HS-5 (cell line): ENCODE measurements around the gene CDK15.
"Not testable (repeated sequence)": the region's sequence is repeated elsewhere in the genome, so short reads cannot be mapped to it uniquely, and the experiment has no call there.

Source experiments
- DNase-seq: peaks from one replicate; pipeline ENCODE4 v3.0.0-alpha.2; 2012; ENCODE audit warnings: low read depth

CDK15 gene

GRCh38 chr2:201806442-201807170 lies at the start of gene CDK15:
Gene CDK15, plus strand, starts transcription at chr2:201806537. Its CDS starts 128 bp downstream, at chr2:201806665.
- no peak for DNase-seq

- no peak for DNase-seq
These were observed 48.1 kb upstream of the CDK15 start for GRCh38 chr2:201758234-201758633.

GRCh38 chr2:201758873-201759272 lies 47.5 kb upstream of the CDK15 start:
- no peak for DNase-seq

- no peak for DNase-seq
These were observed 46.8 kb upstream of the CDK15 start for GRCh38 chr2:201759567-201759966.

- DNase-seq, result no peak
These were observed 45.2 kb upstream of the CDK15 start for GRCh38 chr2:201761101-201761500.

GRCh38 chr2:201764469-201764868 lies 41.9 kb upstream of the CDK15 start:
- DNase-seq, result not testable (repeated sequence)

GRCh38 chr2:201765799-201766198 lies 40.5 kb upstream of the CDK15 start:
- no peak for DNase-seq

- DNase-seq, result no peak
These were observed 37.4 kb upstream of the CDK15 start for GRCh38 chr2:201768918-201769317.

GRCh38 chr2:201769666-201770373 lies 36.5 kb upstream of the CDK15 start:
- DNase-seq, result no peak

- no peak for DNase-seq
These were observed 32.3 kb upstream of the CDK15 start for GRCh38 chr2:201773990-201774389.

- DNase-seq, result no peak
These were observed 31.8 kb upstream of the CDK15 start for GRCh38 chr2:201774546-201774945.

GRCh38 chr2:201775326-201775725 lies 31.0 kb upstream of the CDK15 start:
- no peak for DNase-seq

GRCh38 chr2:201777043-201777442 lies 29.3 kb upstream of the CDK15 start:
- no peak for DNase-seq

GRCh38 chr2:201777869-201778268 lies 28.5 kb upstream of the CDK15 start:
- no peak for DNase-seq

- no peak for DNase-seq
These were observed 26.2 kb upstream of the CDK15 start for GRCh38 chr2:201779901-201780673.

GRCh38 chr2:201780674-201781493 lies 25.5 kb upstream of the CDK15 start, which contains the start of gene ALS2:
Gene ALS2, minus strand, starts transcription at chr2:201780933. Its CDS starts 12,048 bp downstream, at chr2:201768885.
- DNase-seq, result peak; percentile 98

- DNase-seq, result no peak
These were observed 24.7 kb upstream of the CDK15 start for GRCh38 chr2:201781557-201782051.

- no peak for DNase-seq
These were observed 21.8 kb upstream of the CDK15 start for GRCh38 chr2:201784563-201784962.

GRCh38 chr2:201785135-201785534 lies 21.2 kb upstream of the CDK15 start:
- DNase-seq, result no peak

- DNase-seq, result no peak
These were observed 19.9 kb upstream of the CDK15 start for GRCh38 chr2:201786471-201786870.

GRCh38 chr2:201788371-201788770 lies 18.0 kb upstream of the CDK15 start:
- DNase-seq, result no peak

- DNase-seq, result no peak
These were observed 16.9 kb upstream of the CDK15 start for GRCh38 chr2:201789395-201789794.
